HG02943 (cell line): ENCODE measurements around the gene RBM3.
A peak's percentile ranks its signal among the peaks of the same experiment; 100 is the strongest.

ENCODE experiments used
- ATAC-seq: cut with Tn5 transposase; IDR thresholded peaks from one replicate; pipeline ENCODE4 v1.9.1; 2021; ENCODE audit warnings: mild to moderate bottlenecking, low read depth, moderate library complexity; ENCODE audit not compliant: unreplicated experiment

RBM3 gene

GRCh38 chrX:48575642-48576041 is 1.4 kb downstream of the RBM3 start:
- ATAC-seq, result no peak

GRCh38 chrX:48576108-48576507 is 1.8 kb downstream of the RBM3 start:
- no peak for ATAC-seq

DNA sequence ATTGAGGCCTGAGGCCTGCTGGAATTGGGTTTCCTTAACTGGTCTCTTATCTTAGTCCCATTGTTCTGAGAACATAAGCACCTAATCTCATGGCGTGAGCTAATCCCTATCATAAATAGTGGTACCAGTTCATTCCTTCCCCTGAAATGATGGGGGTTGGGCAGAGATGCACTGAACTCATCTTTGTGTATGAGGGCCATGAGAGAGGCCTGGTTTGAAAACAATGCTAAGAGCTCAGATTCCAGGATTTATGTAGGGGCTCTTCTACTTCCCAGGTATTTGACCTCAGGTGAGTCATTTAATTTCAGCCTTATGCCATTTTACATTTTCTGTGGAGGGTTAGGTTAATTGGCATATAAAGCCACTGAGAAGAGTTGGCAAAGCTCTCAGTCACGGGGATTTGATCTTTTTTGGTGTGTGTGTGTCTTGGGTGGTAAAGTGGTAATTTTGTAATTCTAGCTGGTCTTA is 4.4 kb downstream of the RBM3 start:
- no peak for ATAC-seq

GRCh38 chrX:48579259-48579658 is 5.0 kb downstream of the RBM3 start:
- ATAC-seq, result no peak

GRCh38 chrX:48580662-48581061 is 6.4 kb downstream of the RBM3 start:
- ATAC-seq, result no peak

GRCh38 chrX:48584698-48585097 is 10.4 kb downstream of the RBM3 start:
- no peak for ATAC-seq

- no peak for ATAC-seq
Measured at GRCh38 chrX:48589482-48590162, 15.3 kb downstream of the RBM3 start.

DNA sequence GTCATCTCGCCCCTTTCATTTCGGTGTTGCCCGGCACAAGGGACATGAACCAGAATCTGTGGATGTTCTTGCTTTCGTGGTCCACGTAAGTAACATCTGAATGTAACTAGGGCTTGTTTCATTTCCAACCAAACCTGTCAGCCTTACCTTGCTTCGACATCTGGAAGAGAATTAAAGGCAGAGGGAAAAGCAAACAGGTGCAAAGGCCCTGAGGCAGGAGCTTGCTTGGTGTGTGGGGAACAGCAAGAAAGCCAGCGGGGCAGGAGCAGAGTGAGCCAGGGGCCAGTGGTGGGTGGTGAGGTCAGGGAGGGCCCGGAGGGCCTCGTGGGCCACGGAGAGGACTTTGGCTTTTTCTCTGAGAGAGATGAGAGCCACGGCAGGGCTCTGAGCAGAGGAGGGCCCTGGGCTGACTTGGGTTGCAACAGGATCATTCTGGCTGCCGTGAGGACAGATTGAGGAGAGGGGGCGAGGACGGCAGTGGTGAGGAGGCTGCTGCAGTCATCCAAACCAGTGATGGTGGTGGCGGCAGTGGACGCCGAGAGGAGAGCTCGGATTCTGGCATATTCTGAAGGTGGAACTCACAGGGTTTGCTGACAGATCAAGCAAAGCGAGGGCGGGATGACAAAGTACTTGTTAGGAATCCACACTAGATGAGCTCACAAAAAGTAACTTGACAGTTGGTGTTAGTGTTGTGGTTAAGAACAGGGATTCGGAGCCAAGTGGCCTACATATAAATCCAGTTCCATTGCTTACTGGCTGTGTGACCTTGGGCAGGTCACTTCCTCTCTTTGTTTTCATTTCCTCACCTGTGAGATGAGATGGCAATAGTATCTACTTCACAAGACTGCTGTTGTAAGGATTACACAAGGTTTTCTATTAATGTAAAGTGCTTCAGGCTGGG is 16.2 kb downstream of the RBM3 start:
- no peak for ATAC-seq

DNA sequence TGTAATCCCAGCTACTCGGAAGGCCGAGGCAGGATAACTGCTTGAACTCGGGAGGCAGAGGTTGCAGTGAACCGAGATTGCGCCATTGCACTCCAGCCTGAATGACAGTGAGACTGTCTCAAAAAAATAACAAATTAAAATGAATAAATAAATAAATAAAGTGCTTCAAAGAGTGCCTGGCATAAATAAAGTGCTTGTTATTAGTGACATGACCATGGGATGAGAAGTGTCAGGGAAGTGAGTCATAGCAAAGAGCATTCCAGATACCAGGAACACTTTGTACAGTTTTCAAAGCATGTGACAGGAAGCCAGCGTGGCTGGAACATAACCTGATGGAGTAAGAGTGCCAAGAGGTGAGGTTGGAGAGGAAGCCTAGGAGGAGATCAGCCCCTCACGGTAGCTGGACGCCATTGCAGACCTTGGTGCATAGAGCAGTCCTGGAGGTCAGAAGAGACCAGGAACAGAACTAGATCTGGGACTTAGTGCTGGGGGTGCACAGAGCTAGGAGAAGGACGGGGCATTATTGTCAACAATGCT is 17.0 kb downstream of the RBM3 start:
- ATAC-seq, result no peak

DNA sequence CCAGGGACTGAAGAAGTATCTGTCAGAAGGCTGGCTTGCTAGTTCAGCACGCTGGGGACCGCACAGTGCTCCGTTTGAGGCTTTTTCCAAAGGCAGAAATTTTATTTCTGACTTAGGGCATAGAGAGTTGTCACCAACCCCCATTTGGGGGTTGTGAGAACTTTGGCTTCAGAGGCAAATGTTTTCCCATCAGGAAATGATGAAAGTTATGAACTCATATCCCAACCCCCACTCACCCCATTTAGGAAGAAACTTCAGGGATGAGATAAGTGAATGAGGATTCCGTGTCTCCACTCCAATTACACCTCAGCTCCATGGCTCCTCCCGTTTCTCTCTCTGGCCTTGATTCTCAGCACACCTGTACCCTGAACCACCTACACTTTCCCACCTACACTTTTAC is 18.7 kb downstream of the RBM3 start:
- ATAC-seq, result no peak

DNA sequence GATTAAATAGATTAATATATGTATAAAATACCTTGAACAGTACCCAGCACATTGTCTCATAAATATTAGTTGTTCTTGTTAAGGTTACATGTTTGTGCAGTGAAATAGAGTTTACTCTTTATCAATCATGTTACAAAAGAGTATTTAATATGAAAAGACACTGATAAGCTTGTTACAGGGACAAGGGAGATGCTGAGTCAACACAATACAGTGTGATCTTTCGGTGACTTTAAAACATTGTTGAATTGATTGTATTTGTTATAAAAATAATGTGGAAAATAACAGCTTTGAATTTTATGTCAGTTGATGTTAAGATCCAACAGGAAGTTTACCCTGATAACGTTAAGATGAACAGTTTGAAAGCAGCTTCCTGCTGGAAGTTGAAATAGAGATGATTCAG is 21.6 kb downstream of the RBM3 start:
- no peak for ATAC-seq

GRCh38 chrX:48597353-48598264 is 23.3 kb downstream of the RBM3 start, which contains the start of gene WDR13:
Gene WDR13 (plus strand): TSS chrX:48597492. CDS start chrX:48597997, 505 bp downstream.
- peak; percentile 68 for ATAC-seq

DNA sequence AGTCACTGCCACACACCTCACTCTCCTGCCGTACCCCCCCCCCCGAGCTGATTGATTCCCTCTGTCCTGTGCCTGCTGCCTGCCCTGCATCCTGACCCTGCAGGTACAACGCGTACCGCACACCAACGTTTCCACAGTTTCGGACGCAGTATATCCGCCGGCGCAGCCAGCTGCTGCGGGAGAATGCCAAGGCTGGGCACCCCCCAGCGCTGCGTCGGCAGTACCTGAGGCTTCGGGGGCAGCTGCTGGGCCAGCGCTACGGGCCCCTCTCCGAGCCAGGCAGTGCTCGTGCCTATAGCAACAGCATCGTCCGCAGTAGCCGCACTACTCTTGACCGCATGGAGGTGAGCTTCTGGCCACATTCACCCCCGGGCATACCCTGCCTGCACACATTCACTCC is 24.3 kb downstream of the RBM3 start:
- no peak for ATAC-seq

DNA sequence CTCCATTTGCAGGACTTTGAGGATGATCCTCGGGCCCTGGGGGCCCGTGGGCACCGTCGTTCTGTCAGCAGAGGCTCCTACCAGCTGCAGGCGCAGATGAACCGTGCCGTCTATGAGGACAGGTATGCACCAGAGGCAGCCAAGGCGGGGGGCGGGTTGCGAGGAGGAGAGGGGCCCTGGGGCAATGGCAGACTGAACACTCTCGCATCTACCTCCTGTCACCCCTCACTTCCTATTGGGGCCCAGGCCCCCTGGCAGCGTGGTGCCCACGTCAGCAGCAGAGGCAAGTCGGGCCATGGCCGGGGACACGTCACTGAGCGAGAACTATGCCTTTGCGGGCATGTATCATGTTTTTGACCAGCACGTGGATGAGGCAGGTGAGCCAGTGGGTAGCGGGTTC is 25.1 kb downstream of the RBM3 start:
- ATAC-seq, result no peak

DNA sequence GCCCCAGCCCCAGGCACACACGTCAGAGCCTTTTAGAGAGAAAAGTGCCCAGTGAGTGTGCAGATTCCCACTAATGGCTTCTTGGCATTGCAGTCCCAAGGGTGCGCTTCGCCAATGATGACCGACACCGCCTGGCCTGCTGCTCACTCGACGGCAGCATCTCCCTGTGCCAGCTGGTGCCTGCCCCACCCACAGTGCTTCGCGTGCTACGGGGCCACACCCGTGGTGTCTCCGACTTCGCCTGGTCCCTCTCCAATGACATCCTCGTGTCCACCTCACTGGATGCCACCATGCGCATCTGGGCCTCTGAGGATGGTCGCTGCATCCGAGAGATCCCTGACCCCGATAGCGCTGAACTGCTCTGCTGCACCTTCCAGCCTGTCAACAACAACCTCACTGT is 25.9 kb downstream of the RBM3 start:
- ATAC-seq, result no peak

DNA sequence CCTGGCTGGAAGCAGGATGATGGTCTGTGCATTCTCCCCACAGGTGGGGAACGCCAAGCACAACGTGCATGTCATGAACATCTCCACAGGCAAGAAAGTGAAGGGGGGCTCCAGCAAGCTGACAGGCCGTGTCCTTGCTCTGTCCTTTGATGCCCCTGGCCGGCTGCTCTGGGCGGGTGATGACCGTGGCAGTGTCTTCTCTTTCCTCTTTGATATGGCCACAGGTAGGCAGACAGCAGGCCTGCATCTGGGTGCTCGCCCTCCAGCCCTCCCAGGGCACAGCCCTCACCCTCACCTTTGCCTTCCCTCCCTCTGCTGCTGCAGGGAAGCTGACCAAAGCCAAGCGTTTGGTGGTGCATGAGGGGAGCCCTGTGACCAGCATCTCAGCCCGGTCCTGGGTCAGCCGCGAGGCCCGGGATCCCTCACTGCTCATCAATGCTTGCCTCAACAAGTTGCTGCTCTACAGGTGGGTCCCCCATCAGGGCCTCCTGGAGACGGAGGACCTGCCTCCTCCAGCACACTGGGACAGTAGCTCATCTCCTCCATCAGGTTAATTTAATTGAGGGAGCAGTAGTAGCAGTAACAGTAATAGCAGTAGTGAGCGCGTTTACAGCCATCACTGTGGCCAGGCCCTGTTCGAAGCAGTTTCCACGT is 27.6 kb downstream of the RBM3 start:
- no peak for ATAC-seq

DNA sequence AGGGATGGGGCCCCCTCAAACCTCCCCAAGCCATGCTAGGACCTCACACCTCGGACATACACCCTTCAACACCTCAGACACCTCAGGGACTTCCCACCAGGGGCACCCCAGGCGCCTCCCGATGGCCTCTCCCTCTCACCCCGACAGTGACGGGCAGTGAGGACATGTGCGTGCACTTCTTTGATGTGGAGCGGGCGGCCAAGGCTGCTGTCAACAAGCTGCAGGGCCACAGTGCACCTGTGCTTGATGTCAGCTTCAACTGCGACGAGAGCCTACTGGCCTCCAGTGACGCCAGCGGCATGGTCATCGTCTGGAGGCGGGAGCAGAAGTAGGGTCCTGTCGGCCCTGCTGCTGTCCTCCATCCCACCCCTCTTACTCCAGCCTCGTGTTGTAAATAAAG is 30.4 kb downstream of the RBM3 start:
- no peak for ATAC-seq

GRCh38 chrX:48606091-48606490 is 31.8 kb downstream of the RBM3 start:
- ATAC-seq, result no peak

DNA sequence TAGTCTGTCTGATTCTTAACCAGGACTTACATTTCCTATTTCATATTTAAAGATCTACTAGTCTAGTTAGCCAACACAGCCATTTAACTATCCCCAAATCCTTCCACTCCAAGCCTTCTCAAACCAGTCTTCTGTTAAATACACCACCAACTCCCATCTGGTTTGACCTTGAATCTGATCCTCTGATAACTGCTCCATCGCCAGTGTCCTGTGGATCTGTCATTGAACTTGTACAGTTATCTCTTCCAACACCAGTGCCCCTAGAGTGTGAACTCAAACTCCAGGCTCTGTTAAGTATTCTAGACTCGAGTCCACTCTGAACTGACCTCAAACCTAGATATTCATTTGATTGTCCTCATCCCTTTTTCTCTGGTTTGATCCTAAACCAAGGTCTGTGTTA is 37.4 kb downstream of the RBM3 start:
- no peak for ATAC-seq
